ENCODE data around the gene SYNGR1.

SYNGR1 gene

GRCh38 chr22:39349967-39350726 is at the start of gene SYNGR1:
TSS of gene SYNGR1 (plus strand) at chr22:39349991. CDS start at chr22:39350011, 20 bp downstream.
- DNase-seq: no peak

GRCh38 chr22:39300186-39300830 is 49.5 kb upstream of the SYNGR1 start:
- no peak for DNase-seq

- no peak for DNase-seq
These were observed 48.7 kb upstream of the SYNGR1 start for GRCh38 chr22:39301108-39301507.

- DNase-seq: no peak
These were observed 47.9 kb upstream of the SYNGR1 start for GRCh38 chr22:39301926-39302325.

GRCh38 chr22:39302431-39302960 is 47.3 kb upstream of the SYNGR1 start:
- no peak for DNase-seq

GRCh38 chr22:39303358-39303757 is 46.4 kb upstream of the SYNGR1 start:
- no peak for DNase-seq

GRCh38 chr22:39303892-39304671 is 45.7 kb upstream of the SYNGR1 start:
- no peak for DNase-seq

GRCh38 chr22:39306456-39307361 is 43.1 kb upstream of the SYNGR1 start:
- DNase-seq: peak; percentile 44 to 50

GRCh38 chr22:39308614-39309363 is 41.0 kb upstream of the SYNGR1 start:
- no peak for DNase-seq

GRCh38 chr22:39309364-39309861 is 40.4 kb upstream of the SYNGR1 start:
- DNase-seq: no peak

- DNase-seq: no peak
These were observed 39.7 kb upstream of the SYNGR1 start for GRCh38 chr22:39309881-39310714.

- no peak for DNase-seq
These were observed 38.0 kb upstream of the SYNGR1 start for GRCh38 chr22:39311592-39312400.

GRCh38 chr22:39312410-39312809 is 37.4 kb upstream of the SYNGR1 start:
- no peak for DNase-seq

GRCh38 chr22:39313258-39314001 is 36.4 kb upstream of the SYNGR1 start:
- DNase-seq: no peak

- DNase-seq: no peak
These were observed 35.4 kb upstream of the SYNGR1 start for GRCh38 chr22:39314251-39314971.

- no peak for DNase-seq
These were observed 34.4 kb upstream of the SYNGR1 start for GRCh38 chr22:39315389-39315788.

GRCh38 chr22:39316440-39317083 is 33.2 kb upstream of the SYNGR1 start:
- peak; percentile 71 to 72 for DNase-seq
